ENCODE data around the gene KDM2B. TPM values are rescaled to one million over a fixed set of nuclear protein-coding genes. Genes with fewer than 3 reads are reported as not detected.
A peak's percentile ranks its signal among the peaks of the same experiment; 100 is the strongest.

The KDM2B gene
- polyA plus RNA-seq, 1 donor from 2014 or later, result 49.0 TPM

GRCh38 chr12:121518656-121519055, 62.2 kb downstream of the KDM2B start:
- Mint-ChIP-seq H3K27me3 (peaks cover 1% of the 10 kb centered on the region), H3K9me3 (no peaks in the 10 kb centered on the region), H3K4me3 (no peak overlapping the region), H3K4me1 (peaks cover 20 to 32% (median 24%) of the 10 kb centered on the region in 3 donors), H3K36me3 (no peaks in the 10 kb centered on the region), H3K27ac (peak overlapping the region in 1 of 3 donors; percentile 21)

- Mint-ChIP-seq H3K4me3 (no peak overlapping the region), H3K4me1 (peaks cover 10 to 28% (median 16%) of the 10 kb centered on the region in 3 donors), H3K9me3 (no peaks in the 10 kb centered on the region), H3K27ac (no peak overlapping the region), H3K36me3 (no peaks in the 10 kb centered on the region), H3K27me3 (no peaks in the 10 kb centered on the region)
Observed at GRCh38 chr12:121516437-121517011, 64.3 kb downstream of the KDM2B start.

DNA sequence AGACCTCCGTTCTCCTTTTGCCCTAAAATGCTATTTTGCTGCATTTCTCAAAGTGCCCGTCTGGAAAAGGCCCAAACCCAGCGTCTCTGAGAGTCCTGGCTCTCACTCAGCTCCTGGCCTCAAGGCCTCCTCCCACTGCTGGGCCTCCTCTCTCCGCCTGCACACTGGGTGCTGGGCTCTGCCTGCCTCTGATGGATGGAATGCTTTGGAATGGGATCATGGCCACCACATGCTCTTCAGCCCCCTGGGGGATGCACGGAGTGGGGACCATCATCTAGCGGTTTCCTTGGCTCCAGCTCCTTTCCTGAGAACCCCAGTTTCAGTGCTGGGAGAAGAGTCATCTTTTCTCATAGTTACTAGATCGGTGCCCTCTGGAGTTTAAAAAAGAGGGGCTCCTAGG, 65.2 kb downstream of the KDM2B start:
- Mint-ChIP-seq H3K9me3 (no peaks in the 10 kb centered on the region), H3K36me3 (no peaks in the 10 kb centered on the region), H3K27me3 (no peaks in the 10 kb centered on the region), H3K27ac (peak overlapping the region in 2 of 3 donors; percentile 64 to 89), H3K4me1 (peaks cover 10 to 24% (median 13%) of the 10 kb centered on the region in 3 donors), H3K4me3 (no peak overlapping the region)

DNA sequence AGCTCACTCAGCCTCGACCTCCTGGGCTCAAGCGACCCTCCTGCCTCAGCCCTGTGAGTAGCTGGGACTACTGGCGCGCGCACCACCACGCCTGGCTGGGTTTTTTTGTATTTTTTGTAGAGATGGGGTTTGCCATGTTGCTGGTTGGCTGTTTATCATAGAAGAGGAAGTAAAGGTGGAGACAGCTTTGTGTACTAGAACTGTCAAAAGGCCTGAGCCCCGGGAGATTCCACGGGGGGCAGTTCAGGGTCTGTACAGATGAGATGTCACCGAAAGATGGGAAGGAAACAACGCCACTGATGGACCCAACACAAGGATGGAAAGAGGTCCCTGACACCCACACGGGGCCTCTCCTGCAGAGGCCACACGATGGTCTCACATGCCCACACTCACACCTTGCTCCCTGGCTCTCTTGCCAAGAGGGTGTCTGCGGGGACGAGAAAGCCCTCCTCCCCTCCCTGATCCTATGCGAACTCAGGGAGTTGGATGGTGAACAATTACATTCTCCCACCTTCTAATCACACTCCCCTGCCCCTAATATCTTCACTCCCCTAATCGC, 66.6 kb downstream of the KDM2B start:
- Mint-ChIP-seq H3K4me1 (peaks cover 7 to 17% (median 8%) of the 10 kb centered on the region in 3 donors), H3K9me3 (no peaks in the 10 kb centered on the region), H3K36me3 (no peaks in the 10 kb centered on the region), H3K27ac (peak overlapping the region; percentile 94 to 98 (median 96)), H3K4me3 (peak overlapping the region; percentile 65 to 77 (median 72)), H3K27me3 (no peaks in the 10 kb centered on the region)

DNA sequence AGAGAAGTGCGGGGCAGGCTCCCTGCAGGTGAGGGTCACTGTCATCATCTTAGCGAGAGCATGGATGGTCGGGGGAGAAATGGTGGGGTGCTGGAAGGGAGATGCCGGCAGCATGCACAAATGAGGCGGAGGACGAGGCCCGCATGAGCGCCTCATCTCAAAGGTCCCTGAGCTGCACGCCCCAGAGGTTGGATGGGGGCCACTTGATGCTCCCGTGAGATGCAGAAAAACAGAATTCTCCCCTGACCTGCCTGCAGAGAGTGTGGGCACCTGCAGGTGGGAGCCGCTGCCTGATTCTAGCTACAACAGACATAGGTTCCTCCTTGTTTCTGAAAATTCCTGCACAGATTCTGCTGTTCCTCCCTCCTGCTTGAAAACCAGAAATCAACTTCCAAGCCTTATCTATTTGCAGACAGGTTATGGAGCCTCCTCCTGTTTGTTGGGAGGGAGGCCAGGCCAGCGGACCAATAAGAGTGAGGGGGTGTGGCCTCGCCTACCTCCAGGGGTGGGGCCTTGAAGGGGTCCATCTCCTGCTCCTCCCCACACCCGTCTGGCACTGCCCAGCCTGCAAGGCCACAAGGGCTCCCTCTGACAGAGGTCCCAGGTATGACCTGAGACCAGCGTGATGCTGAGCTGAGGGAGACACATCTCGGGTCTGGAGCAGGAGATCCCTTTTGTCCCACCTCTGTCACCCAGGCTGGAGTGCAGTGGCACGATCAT, 67.2 kb downstream of the KDM2B start:
- H3K27ac Mint-ChIP-seq, result peak overlapping the region; percentile 94 to 98 (median 96)
- H3K4me3 Mint-ChIP-seq, result peak overlapping the region; percentile 65 to 77 (median 72)

GRCh38 chr12:121512561-121512960, 68.3 kb downstream of the KDM2B start:
- Mint-ChIP-seq H3K27me3 (no peaks in the 10 kb centered on the region), H3K9me3 (no peaks in the 10 kb centered on the region), H3K27ac (peak overlapping the region in 1 of 3 donors; percentile 94), H3K4me1 (peaks cover 6 to 15% (median 6%) of the 10 kb centered on the region in 3 donors), H3K4me3 (no peak overlapping the region), H3K36me3 (peaks cover 2% of the 10 kb centered on the region)

More for the DNA sequence above, 67.2 kb downstream of the KDM2B start:
- peaks cover 6 to 15% (median 6%) of the 10 kb centered on the region in 3 donors for H3K4me1 Mint-ChIP-seq
- no peaks in the 10 kb centered on the region for H3K36me3 Mint-ChIP-seq
- no peaks in the 10 kb centered on the region for H3K27me3 Mint-ChIP-seq
- H3K9me3 Mint-ChIP-seq, result no peaks in the 10 kb centered on the region

DNA sequence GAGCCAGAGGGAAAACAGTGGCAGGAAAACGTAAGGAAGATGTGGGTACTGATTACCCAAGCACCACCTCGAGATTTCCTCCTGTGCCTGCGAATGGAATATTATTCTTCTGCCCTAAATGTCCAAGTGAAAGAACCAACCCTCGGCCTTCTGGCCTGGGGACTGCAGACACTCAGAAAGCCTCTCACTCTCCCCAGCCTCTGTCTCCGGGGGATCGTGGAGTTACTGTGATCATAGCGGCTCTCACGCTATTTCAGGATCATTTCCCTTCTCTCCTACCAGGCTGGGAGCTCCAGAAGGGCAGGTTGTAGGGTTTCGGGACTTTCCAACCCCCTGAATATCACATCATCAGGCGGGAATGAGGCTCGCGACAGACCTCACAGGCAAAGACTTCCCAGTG, 68.9 kb downstream of the KDM2B start:
- H3K9me3 Mint-ChIP-seq, result no peaks in the 10 kb centered on the region
- no peaks in the 10 kb centered on the region for H3K27me3 Mint-ChIP-seq
- H3K4me3 Mint-ChIP-seq, result peak overlapping the region in 1 of 4 donors; percentile 74
- no peak overlapping the region for H3K27ac Mint-ChIP-seq
- H3K4me1 Mint-ChIP-seq, result peaks cover 6 to 17% (median 6%) of the 10 kb centered on the region in 3 donors
- H3K36me3 Mint-ChIP-seq, result peaks cover 2% of the 10 kb centered on the region

GRCh38 chr12:121509339-121509738, 71.5 kb downstream of the KDM2B start:
- Mint-ChIP-seq H3K4me1 (peaks cover 2 to 15% (median 5%) of the 10 kb centered on the region in 3 donors), H3K27me3 (no peaks in the 10 kb centered on the region), H3K4me3 (no peak overlapping the region), H3K27ac (no peak overlapping the region), H3K36me3 (peaks cover 6% of the 10 kb centered on the region), H3K9me3 (no peaks in the 10 kb centered on the region)

GRCh38 chr12:121508533-121508932, 72.3 kb downstream of the KDM2B start:
- Mint-ChIP-seq H3K36me3 (peaks cover 6% of the 10 kb centered on the region), H3K4me3 (no peak overlapping the region)

GRCh38 chr12:121507984-121508383, 72.8 kb downstream of the KDM2B start:
- H3K4me1 Mint-ChIP-seq, result peaks cover 0 to 6% (median 0%) of the 10 kb centered on the region in 3 donors
- H3K4me3 Mint-ChIP-seq, result no peak overlapping the region
- no peaks in the 10 kb centered on the region for H3K27me3 Mint-ChIP-seq
- peaks cover 6% of the 10 kb centered on the region for H3K36me3 Mint-ChIP-seq
- peak overlapping the region in 2 of 3 donors; percentile 21 to 76 for H3K27ac Mint-ChIP-seq
- H3K9me3 Mint-ChIP-seq, result no peaks in the 10 kb centered on the region

More at GRCh38 chr12:121508533-121508932, 72.3 kb downstream of the KDM2B start:
- H3K4me1 Mint-ChIP-seq, result peaks cover 0 to 10% (median under 1%) of the 10 kb centered on the region in 3 donors
- no peaks in the 10 kb centered on the region for H3K9me3 Mint-ChIP-seq
- H3K27ac Mint-ChIP-seq, result peak overlapping the region in 2 of 3 donors; percentile 21 to 76
- H3K27me3 Mint-ChIP-seq, result no peaks in the 10 kb centered on the region

- H3K9me3 Mint-ChIP-seq, result no peaks in the 10 kb centered on the region
- H3K36me3 Mint-ChIP-seq, result peaks cover 6% of the 10 kb centered on the region
- no peak overlapping the region for H3K4me3 Mint-ChIP-seq
- H3K27ac Mint-ChIP-seq, result peak overlapping the region; percentile 23 to 80 (median 63)
- H3K27me3 Mint-ChIP-seq, result no peaks in the 10 kb centered on the region
- H3K4me1 Mint-ChIP-seq, result peaks cover 0 to 6% (median 0%) of the 10 kb centered on the region in 3 donors
Observed at GRCh38 chr12:121507245-121507644, 73.6 kb downstream of the KDM2B start.

GRCh38 chr12:121505513-121505912, 75.3 kb downstream of the KDM2B start:
- peaks cover 0 to 4% (median 0%) of the 10 kb centered on the region in 3 donors for H3K4me1 Mint-ChIP-seq
- no peaks in the 10 kb centered on the region for H3K27me3 Mint-ChIP-seq
- H3K27ac Mint-ChIP-seq, result peak overlapping the region in 1 of 3 donors; percentile 39
- no peak overlapping the region for H3K4me3 Mint-ChIP-seq
- H3K9me3 Mint-ChIP-seq, result no peaks in the 10 kb centered on the region
- H3K36me3 Mint-ChIP-seq, result peaks cover 6% of the 10 kb centered on the region

GRCh38 chr12:121504505-121504904, 76.3 kb downstream of the KDM2B start:
- Mint-ChIP-seq H3K4me3 (no peak overlapping the region), H3K27ac (peak overlapping the region in 1 of 3 donors; percentile 63), H3K27me3 (no peaks in the 10 kb centered on the region), H3K4me1 (peaks cover 3 to 6% (median 6%) of the 10 kb centered on the region in 3 donors), H3K9me3 (no peaks in the 10 kb centered on the region), H3K36me3 (peaks cover 6% of the 10 kb centered on the region)

DNA sequence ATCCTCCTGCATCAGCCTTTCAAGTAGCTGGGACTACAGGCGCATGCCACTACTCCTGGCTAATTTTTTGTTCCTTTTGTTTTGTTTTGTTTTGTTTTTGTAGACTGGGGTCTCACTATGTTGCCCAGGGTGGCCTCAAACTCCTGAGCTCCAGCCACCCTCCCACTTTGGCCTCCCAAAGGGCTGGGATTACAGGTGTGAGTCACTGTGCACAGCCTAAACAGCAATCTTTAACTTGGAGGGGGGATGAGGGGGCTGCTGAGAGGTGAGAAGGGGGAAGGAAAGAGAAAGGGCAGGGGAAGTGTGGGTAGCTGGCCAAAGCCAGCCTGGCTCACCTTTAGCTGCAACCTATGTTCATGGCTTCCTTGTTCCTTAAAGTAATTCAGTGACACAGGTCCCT, 77.4 kb downstream of the KDM2B start:
- H3K4me1 Mint-ChIP-seq, result peaks cover 3 to 6% (median 6%) of the 10 kb centered on the region in 3 donors
- H3K9me3 Mint-ChIP-seq, result no peaks in the 10 kb centered on the region
- H3K4me3 Mint-ChIP-seq, result no peak overlapping the region
- peaks cover 6% of the 10 kb centered on the region for H3K36me3 Mint-ChIP-seq
- peak overlapping the region in 1 of 3 donors; percentile 46 for H3K27ac Mint-ChIP-seq
- no peaks in the 10 kb centered on the region for H3K27me3 Mint-ChIP-seq

DNA sequence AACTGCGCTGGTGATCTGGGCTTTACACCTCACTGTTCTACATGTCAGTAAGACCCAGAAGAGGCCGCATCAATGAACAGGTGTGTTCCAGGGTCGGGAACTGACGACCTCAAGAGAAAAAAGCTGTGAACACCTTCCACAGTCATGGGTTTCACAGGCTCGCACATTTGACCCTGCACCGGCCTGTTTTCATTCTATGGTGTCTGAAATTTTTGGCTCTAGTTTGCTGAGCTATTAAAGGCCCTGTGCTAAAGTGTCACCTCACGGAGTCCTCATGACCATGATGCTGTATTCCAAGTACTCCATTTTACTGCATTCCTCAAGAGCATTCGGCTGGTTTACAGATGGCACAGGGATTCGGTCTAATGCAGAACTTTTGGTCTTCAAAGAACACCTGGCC, 78.9 kb downstream of the KDM2B start:
- H3K27ac Mint-ChIP-seq, result no peak overlapping the region
- H3K4me1 Mint-ChIP-seq, result peaks cover 5 to 8% (median 6%) of the 10 kb centered on the region in 3 donors
- no peaks in the 10 kb centered on the region for H3K27me3 Mint-ChIP-seq
- H3K36me3 Mint-ChIP-seq, result peaks cover 4% of the 10 kb centered on the region
- H3K4me3 Mint-ChIP-seq, result no peak overlapping the region
- H3K9me3 Mint-ChIP-seq, result no peaks in the 10 kb centered on the region
